Stimulated activated CD8-positive, alpha-beta memory T cell treated with anti-CD3 and anti-CD28 coated beads, Interleukin-15, amount 100 ng/mL, for 4 hours (primary cell): ENCODE measurements around the gene CACNA1C.
"Not testable (repeated sequence)": the region's sequence is repeated elsewhere in the genome, so short reads cannot be mapped to it uniquely, and the experiment has no call there.

Experiments used
- DNase-seq, 2 donors: peaks; one replicate each; pipeline ENCODE4 v3.0.0-alpha.2; 2020; ENCODE audit warnings: low read depth in 2 of 2

Gene CACNA1C

GRCh38 chr12:2234091-2234490, 181.3 kb downstream of the CACNA1C start:
- no peak for DNase-seq

GRCh38 chr12:2234646-2235350, 182.0 kb downstream of the CACNA1C start:
- DNase-seq = no peak

- no peak for DNase-seq
Measured at GRCh38 chr12:2236506-2237294, 183.9 kb downstream of the CACNA1C start.

GRCh38 chr12:2238111-2238510, 185.3 kb downstream of the CACNA1C start:
- DNase-seq = no peak

GRCh38 chr12:2239381-2239871, 186.6 kb downstream of the CACNA1C start:
- no peak for DNase-seq

- no peak for DNase-seq
Measured at GRCh38 chr12:2240390-2240789, 187.6 kb downstream of the CACNA1C start.

GRCh38 chr12:2240984-2241383, 188.2 kb downstream of the CACNA1C start:
- DNase-seq = no peak

- DNase-seq = no peak
Measured at GRCh38 chr12:2242216-2242615, 189.4 kb downstream of the CACNA1C start.

- no peak for DNase-seq
Measured at GRCh38 chr12:2242816-2243215, 190.0 kb downstream of the CACNA1C start.

GRCh38 chr12:2243275-2243674, 190.5 kb downstream of the CACNA1C start:
- DNase-seq = no peak

- DNase-seq = no peak
Measured at GRCh38 chr12:2244013-2244861, 191.4 kb downstream of the CACNA1C start.

GRCh38 chr12:2246358-2246757, 193.6 kb downstream of the CACNA1C start:
- DNase-seq = no peak

GRCh38 chr12:2247120-2247519, 194.3 kb downstream of the CACNA1C start:
- DNase-seq = no peak

GRCh38 chr12:2247596-2247995, 194.8 kb downstream of the CACNA1C start:
- DNase-seq = no peak

GRCh38 chr12:2248087-2248900, 195.5 kb downstream of the CACNA1C start:
- no peak for DNase-seq

GRCh38 chr12:2248901-2249381, 196.2 kb downstream of the CACNA1C start:
- DNase-seq = no peak

GRCh38 chr12:2250797-2251196, 198.0 kb downstream of the CACNA1C start:
- DNase-seq = no peak

GRCh38 chr12:2251526-2252209, 198.9 kb downstream of the CACNA1C start:
- DNase-seq = no peak

- DNase-seq = no peak
Measured at GRCh38 chr12:2255311-2255710, 202.5 kb downstream of the CACNA1C start.

- DNase-seq = not testable (repeated sequence)
Measured at GRCh38 chr12:2255731-2256130, 202.9 kb downstream of the CACNA1C start.
